ENCODE measurements around the gene APBA1.

DNA sequence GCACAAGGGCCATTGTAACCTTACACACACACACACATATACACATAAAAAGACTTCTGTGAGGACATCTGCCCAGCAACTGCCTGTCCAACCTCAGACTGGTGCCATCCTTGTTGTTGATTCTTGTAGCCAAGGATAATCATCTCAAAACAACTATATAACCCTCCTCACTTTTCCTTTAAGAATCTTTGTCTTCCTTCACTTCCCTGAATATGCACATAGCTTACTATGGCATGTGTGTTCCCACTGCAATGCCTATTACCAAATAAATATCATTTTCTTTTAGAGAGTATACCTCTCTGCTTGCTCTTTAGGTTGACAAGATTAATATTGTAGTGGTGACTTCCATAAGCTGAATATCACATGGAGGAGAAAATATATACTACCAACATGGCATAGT lies 55.2 kb downstream of the APBA1 start:
- TF ChIP-seq, protein P1, sequence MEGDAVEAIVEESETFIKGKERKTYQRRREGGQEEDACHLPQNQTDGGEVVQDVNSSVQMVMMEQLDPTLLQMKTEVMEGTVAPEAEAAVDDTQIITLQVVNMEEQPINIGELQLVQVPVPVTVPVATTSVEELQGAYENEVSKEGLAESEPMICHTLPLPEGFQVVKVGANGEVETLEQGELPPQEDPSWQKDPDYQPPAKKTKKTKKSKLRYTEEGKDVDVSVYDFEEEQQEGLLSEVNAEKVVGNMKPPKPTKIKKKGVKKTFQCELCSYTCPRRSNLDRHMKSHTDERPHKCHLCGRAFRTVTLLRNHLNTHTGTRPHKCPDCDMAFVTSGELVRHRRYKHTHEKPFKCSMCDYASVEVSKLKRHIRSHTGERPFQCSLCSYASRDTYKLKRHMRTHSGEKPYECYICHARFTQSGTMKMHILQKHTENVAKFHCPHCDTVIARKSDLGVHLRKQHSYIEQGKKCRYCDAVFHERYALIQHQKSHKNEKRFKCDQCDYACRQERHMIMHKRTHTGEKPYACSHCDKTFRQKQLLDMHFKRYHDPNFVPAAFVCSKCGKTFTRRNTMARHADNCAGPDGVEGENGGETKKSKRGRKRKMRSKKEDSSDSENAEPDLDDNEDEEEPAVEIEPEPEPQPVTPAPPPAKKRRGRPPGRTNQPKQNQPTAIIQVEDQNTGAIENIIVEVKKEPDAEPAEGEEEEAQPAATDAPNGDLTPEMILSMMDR (IDR thresholded peaks at IDR 0.05; ENCODE audit: insufficient read depth, low read depth, low read length): no peak
- no peak for TF ChIP-seq EZH2 (IDR thresholded peaks at IDR 0.05; ENCODE audit: insufficient read depth, low read length)

All from astrocyte (in vitro differentiated cells and primary cell).